Right lobe of liver (tissue), 4 donors: ENCODE results near the gene DDX28.
"Not testable (repeated sequence)": the region's sequence is repeated elsewhere in the genome, so short reads cannot be mapped to it uniquely, and the experiment has no call there.

ENCODE experiments used
- POLR2A ChIP-seq: fragments of 450-650 bp; IDR thresholded peaks from one replicate; pipeline ENCODE4 v1.6.1; 2017; ENCODE audit warnings: antibody characterized with exemption, mild to moderate bottlenecking
- TF ChIP-seq, protein P1 (sequence below), 4 donors: fragments of 200-600 bp in 3 of 4; fragments of 450-650 bp in 1 of 4; IDR thresholded peaks; one replicate each; pipeline versions ENCODE4 v1.5.1 to v1.8.0; 2016 to 2022; ENCODE audit warnings: antibody characterized with exemption in 4 of 4, mild to moderate bottlenecking in 2 of 4
- donor health status: DM: no; HTN: no; CAD: no.
- donor health status: DM: no; HTN: no; CAD: no.
- donor health status: DM: no; HTN: yes; CAD: no.

DNA sequence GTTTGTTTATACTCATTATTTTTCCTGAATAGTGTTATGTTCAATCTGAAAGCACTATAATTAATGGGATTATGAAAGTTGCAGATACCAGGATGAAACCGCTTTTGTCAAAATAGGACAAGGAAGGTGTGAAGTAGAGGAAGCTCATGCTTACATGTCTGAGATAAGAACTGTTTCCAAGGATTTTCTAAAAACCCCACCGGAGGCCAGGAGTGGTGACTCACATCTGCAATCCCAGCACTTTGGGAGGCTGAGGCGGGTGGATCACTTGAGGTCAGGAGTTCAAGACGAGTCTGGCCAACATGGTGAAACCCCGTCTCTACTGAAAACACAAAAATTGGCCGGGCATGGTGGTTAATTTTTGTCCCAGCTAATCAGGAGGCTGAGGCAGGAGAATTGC, 7.1 kb upstream of the DDX28 start:
- TF ChIP-seq, protein P1, sequence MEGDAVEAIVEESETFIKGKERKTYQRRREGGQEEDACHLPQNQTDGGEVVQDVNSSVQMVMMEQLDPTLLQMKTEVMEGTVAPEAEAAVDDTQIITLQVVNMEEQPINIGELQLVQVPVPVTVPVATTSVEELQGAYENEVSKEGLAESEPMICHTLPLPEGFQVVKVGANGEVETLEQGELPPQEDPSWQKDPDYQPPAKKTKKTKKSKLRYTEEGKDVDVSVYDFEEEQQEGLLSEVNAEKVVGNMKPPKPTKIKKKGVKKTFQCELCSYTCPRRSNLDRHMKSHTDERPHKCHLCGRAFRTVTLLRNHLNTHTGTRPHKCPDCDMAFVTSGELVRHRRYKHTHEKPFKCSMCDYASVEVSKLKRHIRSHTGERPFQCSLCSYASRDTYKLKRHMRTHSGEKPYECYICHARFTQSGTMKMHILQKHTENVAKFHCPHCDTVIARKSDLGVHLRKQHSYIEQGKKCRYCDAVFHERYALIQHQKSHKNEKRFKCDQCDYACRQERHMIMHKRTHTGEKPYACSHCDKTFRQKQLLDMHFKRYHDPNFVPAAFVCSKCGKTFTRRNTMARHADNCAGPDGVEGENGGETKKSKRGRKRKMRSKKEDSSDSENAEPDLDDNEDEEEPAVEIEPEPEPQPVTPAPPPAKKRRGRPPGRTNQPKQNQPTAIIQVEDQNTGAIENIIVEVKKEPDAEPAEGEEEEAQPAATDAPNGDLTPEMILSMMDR (IDR thresholded peaks at IDR 0.05), result not testable (repeated sequence)
- not testable (repeated sequence) for TF ChIP-seq POLR2A
